HFFc6 (cell line): Measurements from ENCODE around the gene OSBP2. TPM values are rescaled to one million over a fixed set of nuclear protein-coding genes. Genes with fewer than 3 reads are reported as not detected.

Experiments used
- DNase-seq: peaks from one replicate; pipeline ENCODE4 v3.0.0-alpha.2; 2018
- H3K27ac Mint-ChIP-seq: 2 replicates; pipeline ENCODE4 v1.8.0; 2020; ENCODE audit warnings: mild to moderate bottlenecking, mixed read lengths
- H3K27me3 Mint-ChIP-seq: 2 replicates; pipeline ENCODE4 v1.8.0; 2021; ENCODE audit warnings: mild to moderate bottlenecking, moderate library complexity, mixed read lengths; ENCODE audit not compliant: insufficient read depth
- H3K36me3 Mint-ChIP-seq: 2 replicates; pipeline ENCODE4 v1.8.0; 2021; ENCODE audit warnings: low read depth, mixed read lengths
- H3K4me1 Mint-ChIP-seq: 2 replicates; pipeline ENCODE4 v1.8.0; 2020; ENCODE audit warnings: low read depth, mixed read lengths
- H3K4me3 Mint-ChIP-seq: 2 replicates; pipeline ENCODE4 v1.8.0; 2020; ENCODE audit warnings: mild to moderate bottlenecking, moderate library complexity, mixed read lengths
- H3K9me3 Mint-ChIP-seq: 2 replicates; pipeline ENCODE4 v1.8.0; 2020; ENCODE audit warnings: mild to moderate bottlenecking, mixed read lengths
- CTCF ChIP-seq: fragments of 200-600 bp; sonication (generic); IDR thresholded peaks from 2 replicates; pipeline ENCODE4 v1.5.0; 2021; ENCODE audit warnings: antibody characterized with exemption, mild to moderate bottlenecking
- total RNA-seq, 6 experiments: library from RNA; stranded (reverse); fragmentation: NEBNext Ultra II Directional; extraction: Animal tissue kit (Norgen Biotek cat#: 25700); gene quantifications; 2 replicates in 1 of 6; 3 replicates in 5 of 6; pipeline ENCODE4 v1.2.3, GENCODE V29; 2021

Gene OSBP2
- total RNA-seq, 6 experiments from 2014 or later, result 0.09 to 0.37 (median 0.28) TPM; not detected in 1

- no peak overlapping the region for H3K4me3 Mint-ChIP-seq
- no peaks in the 10 kb centered on the region for H3K36me3 Mint-ChIP-seq
- no peaks in the 10 kb centered on the region for H3K4me1 Mint-ChIP-seq
Observed at GRCh38 chr22:30858976-30859713, 164.5 kb downstream of the OSBP2 start.

GRCh38 chr22:30859714-30860095 lies 165.0 kb downstream of the OSBP2 start:
- H3K27ac Mint-ChIP-seq, result no peak overlapping the region
- TF ChIP-seq CTCF, result no peak
- DNase-seq, result no peak

More at GRCh38 chr22:30858976-30859713, 164.5 kb downstream of the OSBP2 start:
- no peak overlapping the region for H3K27ac Mint-ChIP-seq
- H3K27me3 Mint-ChIP-seq, result peaks cover 19% of the 10 kb centered on the region
- peaks cover 4% of the 10 kb centered on the region; the same call in 1 of the 2 replicates for H3K9me3 Mint-ChIP-seq
- no peak for DNase-seq
- TF ChIP-seq CTCF, result no peak

GRCh38 chr22:30860176-30861105 lies 165.8 kb downstream of the OSBP2 start:
- no peak for DNase-seq
- Mint-ChIP-seq H3K27me3 (peaks cover 15% of the 10 kb centered on the region), H3K4me1 (no peaks in the 10 kb centered on the region), H3K27ac (no peak overlapping the region), H3K36me3 (no peaks in the 10 kb centered on the region), H3K4me3 (no peak overlapping the region), H3K9me3 (no peaks in the 10 kb centered on the region)
- TF ChIP-seq CTCF, result no peak

More at GRCh38 chr22:30859714-30860095, 165.0 kb downstream of the OSBP2 start:
- Mint-ChIP-seq H3K36me3 (no peaks in the 10 kb centered on the region), H3K27me3 (peaks cover 17% of the 10 kb centered on the region), H3K9me3 (peaks cover 2% of the 10 kb centered on the region; the same call in 1 of the 2 replicates), H3K4me3 (no peak overlapping the region), H3K4me1 (no peaks in the 10 kb centered on the region)

GRCh38 chr22:30861131-30861530 lies 166.5 kb downstream of the OSBP2 start:
- TF ChIP-seq CTCF, result no peak
- Mint-ChIP-seq H3K36me3 (no peaks in the 10 kb centered on the region), H3K27ac (no peak overlapping the region), H3K4me3 (no peak overlapping the region), H3K27me3 (peaks cover 18% of the 10 kb centered on the region), H3K4me1 (no peaks in the 10 kb centered on the region), H3K9me3 (no peaks in the 10 kb centered on the region)
- DNase-seq, result no peak

GRCh38 chr22:30861688-30862552 lies 167.2 kb downstream of the OSBP2 start:
- no peak for DNase-seq
- H3K27me3 Mint-ChIP-seq, result peaks cover 22% of the 10 kb centered on the region
- no peaks in the 10 kb centered on the region for H3K4me1 Mint-ChIP-seq
- H3K27ac Mint-ChIP-seq, result no peak overlapping the region
- no peak for TF ChIP-seq CTCF
- H3K4me3 Mint-ChIP-seq, result no peak overlapping the region
- no peaks in the 10 kb centered on the region for H3K9me3 Mint-ChIP-seq
- H3K36me3 Mint-ChIP-seq, result no peaks in the 10 kb centered on the region
